HG02884 (cell line): ENCODE measurements around the gene TBC1D3D.
"Not testable (repeated sequence)": the region's sequence is repeated elsewhere in the genome, so short reads cannot be mapped to it uniquely, and the experiment has no call there.

Experiments used
- ATAC-seq: cut with Tn5 transposase; IDR thresholded peaks from one replicate; pipeline ENCODE4 v1.9.1; 2021; ENCODE audit warnings: mild to moderate bottlenecking, moderate library complexity; ENCODE audit not compliant: unreplicated experiment

Gene TBC1D3D

GRCh38 chr17:38003676-38004075 is at the start of gene TBC1D3D:
Gene TBC1D3D (plus strand): TSS chr17:38003976. CDS start chr17:38005561, 1,585 bp downstream.
- ATAC-seq = not testable (repeated sequence)

- ATAC-seq = not testable (repeated sequence)
Measured at GRCh38 chr17:37988960-37989359, 14.8 kb upstream of the TBC1D3D start, which contains the start of gene TBC1D3L. Gene TBC1D3L (minus strand): TSS chr17:37989060. CDS start chr17:37987520, 1,540 bp downstream.
